ENCODE results near the gene ZNF177. TPM values are rescaled to one million over a fixed set of nuclear protein-coding genes. Genes with fewer than 3 reads are reported as not detected.

The ZNF177 gene
- total RNA-seq, 1 experiment from 2014 or later = 2.2 TPM

GRCh38 chr19:9413240-9413954, 50.6 kb downstream of the ZNF177 start:
- in situ Hi-C loops (cut with HindIII; ENCODE audit: low sequenced_read_pairs) = no loop called here
- DNase-seq (ENCODE audit: low spot score) = no peak

GRCh38 chr19:9427941-9428340, 65.1 kb downstream of the ZNF177 start:
- in situ Hi-C loops (cut with HindIII; ENCODE audit: low sequenced_read_pairs) = no loop called here

GRCh38 chr19:9430444-9430843, 67.6 kb downstream of the ZNF177 start:
- in situ Hi-C loops (cut with HindIII; ENCODE audit: low sequenced_read_pairs) = no loop called here
- no peak for DNase-seq (ENCODE audit: low spot score)

More at GRCh38 chr19:9427941-9428340, 65.1 kb downstream of the ZNF177 start:
- DNase-seq (ENCODE audit: low spot score) = no peak

GRCh38 chr19:9431475-9431874, 68.7 kb downstream of the ZNF177 start:
- in situ Hi-C loops (cut with HindIII; ENCODE audit: low sequenced_read_pairs) = no loop called here
- DNase-seq (ENCODE audit: low spot score) = no peak

Other genes starting within 250 kb of the ZNF177 start
- not detected in 2 replicates for gene OR7G1, start 247.2 kb upstream of the ZNF177 start, total RNA-seq (2014; rRNA removed; shearing (Covaris generic))
- gene OR7G3, start 236.1 kb upstream of the ZNF177 start, total RNA-seq (2014; rRNA removed; shearing (Covaris generic)) = not detected in 2 replicates
- gene ZNF317, start 222.6 kb upstream of the ZNF177 start, total RNA-seq (2014; rRNA removed; shearing (Covaris generic)) = 17.7 and 40.5 TPM in 2 replicates
- gene OR7D2, start 184.0 kb upstream of the ZNF177 start, total RNA-seq (2014; rRNA removed; shearing (Covaris generic)) = not detected in 2 replicates
- not detected in 2 replicates for gene OR7D4, start 143.4 kb upstream of the ZNF177 start, total RNA-seq (2014; rRNA removed; shearing (Covaris generic))
- not detected in 2 replicates for gene OR7E24, start 112.1 kb upstream of the ZNF177 start, total RNA-seq (2014; rRNA removed; shearing (Covaris generic))
- 8.4 and 8.9 TPM in 2 replicates for gene ZNF699, start 53.2 kb upstream of the ZNF177 start, total RNA-seq (2014; rRNA removed; shearing (Covaris generic))
- gene ZNF559, start 38.8 kb upstream of the ZNF177 start, total RNA-seq (2014; rRNA removed; shearing (Covaris generic)) = 3.4 and 7.2 TPM in 2 replicates
- gene ZNF266, start 72.6 kb downstream of the ZNF177 start, total RNA-seq (2014; rRNA removed; shearing (Covaris generic)) = 13.0 and 16.1 TPM in 2 replicates
- gene ZNF560, start 135.6 kb downstream of the ZNF177 start, total RNA-seq (2014; rRNA removed; shearing (Covaris generic)) = not detected in 2 replicates
- 0.68 and 8.9 TPM in 2 replicates for gene ZNF426, start 175.6 kb downstream of the ZNF177 start, total RNA-seq (2014; rRNA removed; shearing (Covaris generic))
- gene ZNF121, start 221.5 kb downstream of the ZNF177 start, total RNA-seq (2014; rRNA removed; shearing (Covaris generic)) = 27.3 and 41.1 TPM in 2 replicates